Sigmoid colon (tissue), 7 donors: ENCODE results near the gene FGF2. TPM values are rescaled to one million over a fixed set of nuclear protein-coding genes. Genes with fewer than 3 reads are reported as not detected.

ENCODE experiments used
- DNase-seq: peaks from one replicate; pipeline ENCODE4 v3.0.0-alpha.2; 2019
- H3K27ac ChIP-seq, 4 donors: fragments of 200-600 bp; sonication (generic); one replicate each; pipeline ENCODE4 v1.5.1; 2016 to 2019; ENCODE audit warnings: mild to moderate bottlenecking in 1 of 4
- H3K27me3 ChIP-seq, 3 donors: fragments of 200-600 bp; sonication (generic); one replicate each; pipeline ENCODE4 v1.5.1; 2019; ENCODE audit warnings: mild to moderate bottlenecking in 1 of 3
- H3K36me3 ChIP-seq, 4 donors: fragments of 200-600 bp; sonication (generic); one replicate each; pipeline ENCODE4 v1.5.1; 2016 to 2019
- H3K4me1 ChIP-seq, 4 donors: fragments of 200-600 bp; sonication (generic); one replicate each; pipeline ENCODE4 v1.5.1; 2017 to 2019
- H3K4me3 ChIP-seq, 4 donors: fragments of 200-600 bp; sonication (generic); one replicate each; pipeline ENCODE4 v1.5.1; 2017 to 2019; ENCODE audit warnings: mild to moderate bottlenecking in 2 of 4, moderate library complexity in 1 of 4
- H3K9me3 ChIP-seq, 4 donors: fragments of 200-600 bp in 3 of 4; sonication (generic) in 3 of 4; one replicate each; pipeline versions ENCODE4 v1.5.1 to v1.6.1; 2013 to 2019
- EP300 ChIP-seq, 4 donors: sonication (generic); formaldehyde crosslinking; IDR thresholded peaks; one replicate each; pipeline ENCODE4 v1.6.1; 2017; ENCODE audit warnings: antibody characterized with exemption in 4 of 4
- POLR2A ChIP-seq, 2 donors: fragments of 450-650 bp; IDR thresholded peaks; one replicate each; pipeline ENCODE4 v1.6.1; 2016; ENCODE audit warnings: antibody characterized with exemption in 2 of 2, mild to moderate bottlenecking in 2 of 2, moderate library complexity in 2 of 2
- POLR2AphosphoS5 ChIP-seq, 4 donors: sonication (generic); formaldehyde crosslinking; IDR thresholded peaks; one replicate each; pipeline ENCODE4 v1.6.1; 2017; ENCODE audit warnings: antibody characterized with exemption in 4 of 4
- WGBS, 2 donors: extraction: QIAGEN DNeasy Blood & Tissue Kit; methylation state at CpG; one replicate each; pipeline ENCODE4 v1.1.7; 2013; 5-methylcytosine and 5-hydroxymethylcytosine counted together
- intact Hi-C: fragments of 100-400 bp; cut with DNase I; formaldehyde crosslinking; loops from one replicate; pipeline ENCODE4 v1.15.1; 2023
- polyA plus RNA-seq, 3 donors: library from polyadenylated mRNA; stranded (reverse); fragments of 200-250 nt; gene quantifications; one replicate each; pipeline ENCODE4 v1.2.3, GENCODE V29; 2013
- total RNA-seq, 4 donors: library from RNA; depleted of rRNA; stranded (reverse); fragments of >200 nt; gene quantifications; one replicate each; pipeline ENCODE4 v1.1.0, GENCODE V29; 2016
- TF ChIP-seq, protein P1 (sequence below), 4 experiments: fragments of 450-650 bp in 3 of 4; fragments of 200-600 bp in 1 of 4; IDR thresholded peaks; one replicate each; pipeline ENCODE4 v1.5.1; 2016 to 2019; ENCODE audit warnings: antibody characterized with exemption in 4 of 4, mild to moderate bottlenecking in 3 of 4, moderate library complexity in 2 of 4
- donor health status: healthy with polysubstance abuse.
- donor health status: Bipolar disorder and iron deficiency.
- donor health status: healthy.

The FGF2 gene
- total and polyA plus RNA-seq, 7 donors: 0.46 to 54.7 (median 37.4) TPM

DNA sequence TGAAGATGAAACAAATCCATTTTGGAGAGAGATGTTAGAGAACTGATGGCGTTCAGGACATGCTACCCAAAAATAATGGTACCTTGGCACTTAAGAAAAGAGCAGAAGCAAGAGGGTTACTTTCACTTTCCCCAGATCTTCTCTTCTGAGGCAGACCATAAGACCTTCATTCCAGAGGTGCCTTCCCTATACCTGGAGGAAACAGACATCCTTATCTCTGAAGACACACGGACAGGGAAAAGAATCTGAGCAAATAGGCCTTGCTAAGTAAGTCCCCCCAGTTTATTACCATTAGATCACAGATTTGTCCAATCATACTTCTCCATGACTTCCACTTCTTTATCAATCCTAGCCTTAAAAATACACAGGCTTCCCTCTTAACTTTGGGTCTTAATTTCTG is 2.0 kb upstream of the FGF2 start:
- Histone ChIP-seq H3K27me3 (no peaks in the 10 kb centered on the region), H3K27ac (peak overlapping the region in 1 of 4 donors; percentile 17), H3K36me3 (no peaks in the 10 kb centered on the region), H3K4me3 (no peak overlapping the region), H3K4me1 (peaks cover 0 to 24% (median 18%) of the 10 kb centered on the region in 4 donors), H3K9me3 (no peaks in the 10 kb centered on the region)
- WGBS, 2 donors: 80 to 82% methylated on average over 2 of the region's 2 CpGs
- no peak for DNase-seq
- intact Hi-C loops: loop anchor here (2.0 kb wide), 1 partner anchor 66 kb away; no protein-coding TSS in a partner anchor
- TF ChIP-seq POLR2AphosphoS5 (IDR thresholded peaks at IDR 0.05) (no peak), POLR2A (IDR thresholded peaks at IDR 0.05) (no peak), EP300 (IDR thresholded peaks at IDR 0.05) (no peak)
- TF ChIP-seq, protein P1, sequence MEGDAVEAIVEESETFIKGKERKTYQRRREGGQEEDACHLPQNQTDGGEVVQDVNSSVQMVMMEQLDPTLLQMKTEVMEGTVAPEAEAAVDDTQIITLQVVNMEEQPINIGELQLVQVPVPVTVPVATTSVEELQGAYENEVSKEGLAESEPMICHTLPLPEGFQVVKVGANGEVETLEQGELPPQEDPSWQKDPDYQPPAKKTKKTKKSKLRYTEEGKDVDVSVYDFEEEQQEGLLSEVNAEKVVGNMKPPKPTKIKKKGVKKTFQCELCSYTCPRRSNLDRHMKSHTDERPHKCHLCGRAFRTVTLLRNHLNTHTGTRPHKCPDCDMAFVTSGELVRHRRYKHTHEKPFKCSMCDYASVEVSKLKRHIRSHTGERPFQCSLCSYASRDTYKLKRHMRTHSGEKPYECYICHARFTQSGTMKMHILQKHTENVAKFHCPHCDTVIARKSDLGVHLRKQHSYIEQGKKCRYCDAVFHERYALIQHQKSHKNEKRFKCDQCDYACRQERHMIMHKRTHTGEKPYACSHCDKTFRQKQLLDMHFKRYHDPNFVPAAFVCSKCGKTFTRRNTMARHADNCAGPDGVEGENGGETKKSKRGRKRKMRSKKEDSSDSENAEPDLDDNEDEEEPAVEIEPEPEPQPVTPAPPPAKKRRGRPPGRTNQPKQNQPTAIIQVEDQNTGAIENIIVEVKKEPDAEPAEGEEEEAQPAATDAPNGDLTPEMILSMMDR (IDR thresholded peaks at IDR 0.05): no peak

DNA sequence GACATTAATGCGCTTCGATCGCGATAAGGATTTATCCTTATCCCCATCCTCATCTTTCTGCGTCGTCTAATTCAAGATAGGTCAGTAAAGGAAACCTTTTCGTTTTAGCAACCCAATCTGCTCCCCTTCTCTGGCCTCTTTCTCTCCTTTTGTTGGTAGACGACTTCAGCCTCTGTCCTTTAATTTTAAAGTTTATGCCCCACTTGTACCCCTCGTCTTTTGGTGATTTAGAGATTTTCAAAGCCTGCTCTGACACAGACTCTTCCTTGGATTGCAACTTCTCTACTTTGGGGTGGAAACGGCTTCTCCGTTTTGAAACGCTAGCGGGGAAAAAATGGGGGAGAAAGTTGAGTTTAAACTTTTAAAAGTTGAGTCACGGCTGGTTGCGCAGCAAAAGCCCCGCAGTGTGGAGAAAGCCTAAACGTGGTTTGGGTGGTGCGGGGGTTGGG is 528 bp upstream of the FGF2 start:
- peak overlapping the region; percentile 93 to 95 (median 94) for H3K27ac ChIP-seq
- H3K27me3 ChIP-seq: no peaks in the 10 kb centered on the region
- peaks cover 0 to 38% (median 33%) of the 10 kb centered on the region in 4 donors for H3K4me1 ChIP-seq
- no peaks in the 10 kb centered on the region for H3K9me3 ChIP-seq
- TF ChIP-seq EP300 (IDR thresholded peaks at IDR 0.05): no peak
- TF ChIP-seq, protein P1 (IDR thresholded peaks at IDR 0.05): no peak
- no peak for TF ChIP-seq POLR2AphosphoS5 (IDR thresholded peaks at IDR 0.05)
- no peak for TF ChIP-seq POLR2A (IDR thresholded peaks at IDR 0.05)
- no peak for DNase-seq
- H3K36me3 ChIP-seq: no peaks in the 10 kb centered on the region
- intact Hi-C loops: no loop called here
- WGBS, 2 donors: 52 to 70% methylated on average over 18 of the region's 18 CpGs
- H3K4me3 ChIP-seq: peak overlapping the region; percentile 78 to 88 (median 85)

DNA sequence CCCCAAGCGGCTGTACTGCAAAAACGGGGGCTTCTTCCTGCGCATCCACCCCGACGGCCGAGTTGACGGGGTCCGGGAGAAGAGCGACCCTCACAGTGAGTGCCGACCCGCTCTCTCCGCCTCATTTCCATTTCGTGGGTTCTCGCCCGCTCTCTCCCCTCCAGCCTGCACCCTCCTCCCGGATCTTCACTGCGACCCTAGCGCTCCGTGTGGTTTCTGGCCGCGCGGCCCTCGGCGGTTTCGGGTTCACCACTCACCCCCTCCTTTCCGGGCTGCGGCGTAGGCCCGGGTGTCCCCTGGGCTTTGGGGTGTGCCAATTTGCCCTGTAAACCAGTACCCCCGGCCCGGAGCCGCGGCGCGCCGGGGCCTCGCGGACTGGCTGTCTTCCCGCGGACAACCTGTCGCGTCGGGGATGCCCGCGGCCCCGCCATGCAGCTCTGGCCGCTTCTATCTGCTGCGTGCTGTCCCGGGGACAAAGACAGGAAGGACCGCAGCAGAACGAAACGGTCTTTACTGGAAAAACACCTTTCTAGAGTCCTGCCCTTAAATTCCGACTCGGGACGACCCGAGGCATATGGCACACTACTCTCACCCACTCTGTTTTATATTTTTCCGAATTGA is 737 bp downstream of the FGF2 start:
- intact Hi-C loops: loop anchor here (1.0 kb wide), 2 partner anchors 44 to 95 kb away; partner anchors contain the start of gene NUDT6
- H3K4me3 ChIP-seq: peak overlapping the region; percentile 78 to 88 (median 85)
- peak; percentile 73 for DNase-seq
- H3K4me1 ChIP-seq: peaks cover 0 to 51% (median 46%) of the 10 kb centered on the region in 4 donors
- H3K27me3 ChIP-seq: no peaks in the 10 kb centered on the region
- H3K9me3 ChIP-seq: no peaks in the 10 kb centered on the region
- no peaks in the 10 kb centered on the region for H3K36me3 ChIP-seq
- 0 to 2% methylated on average over 57 of the region's 57 CpGs for WGBS, 2 donors
- H3K27ac ChIP-seq: peak overlapping the region; percentile 93 to 95 (median 94)
- TF ChIP-seq, protein P1 (IDR thresholded peaks at IDR 0.05): no peak
- TF ChIP-seq POLR2A (IDR thresholded peaks at IDR 0.05): no peak
- no peak for TF ChIP-seq EP300 (IDR thresholded peaks at IDR 0.05)
- peak in 1 of 4 donors; percentile 3 for TF ChIP-seq POLR2AphosphoS5 (IDR thresholded peaks at IDR 0.05)

DNA sequence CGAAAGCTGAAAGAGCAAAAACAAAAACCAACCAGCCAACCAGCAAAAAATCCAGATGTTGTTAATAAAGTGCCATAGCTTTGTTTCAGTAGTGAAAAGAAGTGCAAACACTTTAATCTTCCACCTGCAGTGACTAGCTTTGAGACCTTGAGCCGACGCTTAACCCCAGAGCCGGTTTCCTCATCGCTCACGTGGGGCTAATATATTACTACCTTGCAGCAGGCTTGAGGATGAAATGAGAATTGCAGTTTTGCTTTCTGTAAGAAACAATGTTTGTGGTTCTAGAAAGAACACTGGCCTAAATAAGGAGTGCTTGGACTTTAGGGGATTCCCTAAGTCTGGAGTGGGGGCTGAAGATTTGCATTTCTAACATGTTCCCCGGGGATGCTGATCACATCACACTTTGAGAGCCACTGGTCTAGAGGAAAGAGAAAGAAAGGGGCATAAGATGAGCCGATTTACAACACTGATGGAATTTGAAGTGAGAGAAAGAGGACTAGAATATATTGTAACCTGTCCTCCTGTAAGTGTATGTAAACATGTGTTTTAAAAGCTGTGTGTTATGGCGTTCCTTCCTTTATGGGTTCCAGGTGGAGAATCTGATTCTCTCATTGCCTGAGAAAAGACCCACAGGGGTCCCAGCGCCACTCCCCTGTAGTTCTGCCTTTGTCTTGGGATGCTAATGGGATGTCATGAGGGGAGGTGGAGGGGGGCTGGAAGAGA is 1.4 kb downstream of the FGF2 start:
- peak; percentile 82 for DNase-seq
- intact Hi-C loops: loop anchor here (1.0 kb wide), 2 partner anchors 45 to 94 kb away; partner anchors contain the start of gene NUDT6
- no peaks in the 10 kb centered on the region for H3K9me3 ChIP-seq
- peak overlapping the region; percentile 78 to 88 (median 85) for H3K4me3 ChIP-seq
- H3K36me3 ChIP-seq: no peaks in the 10 kb centered on the region
- TF ChIP-seq, protein P1 (IDR thresholded peaks at IDR 0.05): peak; percentile 33 to 69 (median 38)
- TF ChIP-seq POLR2A (IDR thresholded peaks at IDR 0.05): peak in 1 of 2 donors; percentile 25
- TF ChIP-seq POLR2AphosphoS5 (IDR thresholded peaks at IDR 0.05): peak; percentile 28 to 65 (median 50)
- TF ChIP-seq EP300 (IDR thresholded peaks at IDR 0.05): no peak
- peak overlapping the region; percentile 93 to 95 (median 94) for H3K27ac ChIP-seq
- WGBS, 2 donors: 12 to 13% methylated on average over 10 of the region's 10 CpGs
- H3K4me1 ChIP-seq: peaks cover 0 to 58% (median 52%) of the 10 kb centered on the region in 4 donors
- no peaks in the 10 kb centered on the region for H3K27me3 ChIP-seq
